Endometrium (tissue), 2 donors: ENCODE data around the gene RIMS1.
A peak's percentile ranks its signal among the peaks of the same experiment; 100 is the strongest.

ENCODE experiments used
- FAIRE-seq: peaks from 2 replicates; lab custom pipeline; 2012; peaks lifted over from hg19 to GRCh38; lab: Jason Lieb, UNC
- donor health status: control.
- donor health status: control.

Gene RIMS1

GRCh38 chr6:72084992-72085569, 198.7 kb downstream of the RIMS1 start:
- FAIRE-seq = peak; percentile 98

- FAIRE-seq = no peak
Measured at GRCh38 chr6:72094506-72094905, 208.2 kb downstream of the RIMS1 start.

GRCh38 chr6:72102561-72102960, 216.2 kb downstream of the RIMS1 start:
- no peak for FAIRE-seq

GRCh38 chr6:72111611-72112010, 225.3 kb downstream of the RIMS1 start:
- FAIRE-seq = no peak

GRCh38 chr6:72130327-72130726, 244.0 kb downstream of the RIMS1 start:
- FAIRE-seq = no peak

GRCh38 chr6:72132427-72132826, 246.1 kb downstream of the RIMS1 start:
- no peak for FAIRE-seq

- FAIRE-seq = no peak
Measured at GRCh38 chr6:72132851-72133250, 246.5 kb downstream of the RIMS1 start.

- FAIRE-seq = no peak
Measured at GRCh38 chr6:72133324-72133723, 247.0 kb downstream of the RIMS1 start.

GRCh38 chr6:72140795-72141194, 254.4 kb downstream of the RIMS1 start:
- FAIRE-seq = no peak

GRCh38 chr6:72149715-72150114, 263.4 kb downstream of the RIMS1 start:
- no peak for FAIRE-seq

GRCh38 chr6:72151742-72152141, 265.4 kb downstream of the RIMS1 start:
- FAIRE-seq = no peak

GRCh38 chr6:72175916-72176315, 289.6 kb downstream of the RIMS1 start:
- no peak for FAIRE-seq

- FAIRE-seq = no peak
Measured at GRCh38 chr6:72182337-72183246, 296.2 kb downstream of the RIMS1 start.

GRCh38 chr6:72203983-72204382, 317.6 kb downstream of the RIMS1 start:
- no peak for FAIRE-seq

- no peak for FAIRE-seq
Measured at GRCh38 chr6:72205500-72205899, 319.1 kb downstream of the RIMS1 start.

GRCh38 chr6:72206606-72207005, 320.3 kb downstream of the RIMS1 start:
- FAIRE-seq = no peak

- FAIRE-seq = no peak
Measured at GRCh38 chr6:72212686-72213085, 326.3 kb downstream of the RIMS1 start.

GRCh38 chr6:72213654-72214053, 327.3 kb downstream of the RIMS1 start:
- no peak for FAIRE-seq

- FAIRE-seq = no peak
Measured at GRCh38 chr6:72216222-72217068, 330.1 kb downstream of the RIMS1 start.

- no peak for FAIRE-seq
Measured at GRCh38 chr6:72217626-72218025, 331.3 kb downstream of the RIMS1 start.

GRCh38 chr6:72218125-72218524, 331.8 kb downstream of the RIMS1 start:
- FAIRE-seq = no peak

- peak; percentile 12 for FAIRE-seq
Measured at GRCh38 chr6:72219536-72219935, 333.2 kb downstream of the RIMS1 start.

- no peak for FAIRE-seq
Measured at GRCh38 chr6:72238021-72238420, 351.7 kb downstream of the RIMS1 start.
